Stimulated activated CD8-positive, alpha-beta memory T cell treated with anti-CD3 and anti-CD28 coated beads, Interleukin-12 subunit alpha, Interleukin-12 subunit beta, amount 100 ng/mL, for 4 hours (primary cell): ENCODE results near the gene NAV3.

Experiments
- DNase-seq: peaks from one replicate; pipeline ENCODE4 v3.0.0-alpha.2; 2020; ENCODE audit warnings: low read depth

Gene NAV3

DNA sequence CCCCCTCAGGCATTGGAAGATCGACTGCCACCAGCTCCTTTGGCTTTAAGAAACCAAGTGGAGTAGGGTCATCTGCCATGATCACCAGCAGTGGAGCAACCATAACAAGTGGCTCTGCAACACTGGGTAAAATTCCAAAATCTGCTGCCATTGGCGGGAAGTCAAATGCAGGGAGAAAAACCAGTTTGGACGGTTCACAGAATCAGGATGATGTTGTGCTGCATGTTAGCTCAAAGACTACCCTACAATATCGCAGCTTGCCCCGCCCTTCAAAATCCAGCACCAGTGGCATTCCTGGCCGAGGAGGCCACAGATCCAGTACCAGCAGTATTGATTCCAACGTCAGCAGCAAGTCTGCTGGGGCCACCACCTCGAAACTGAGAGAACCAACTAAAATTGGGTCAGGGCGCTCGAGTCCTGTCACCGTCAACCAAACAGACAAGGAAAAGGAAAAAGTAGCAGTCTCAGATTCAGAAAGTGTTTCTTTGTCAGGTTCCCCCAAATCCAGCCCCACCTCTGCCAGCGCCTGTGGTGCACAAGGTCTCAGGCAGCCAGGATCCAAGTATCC, 288.7 kb downstream of the NAV3 start:
- no peak for DNase-seq

- no peak for DNase-seq
Observed at GRCh38 chr12:78120306-78120705, 289.6 kb downstream of the NAV3 start.

GRCh38 chr12:78120866-78121560, 290.3 kb downstream of the NAV3 start:
- DNase-seq = no peak

GRCh38 chr12:78121969-78122610, 291.4 kb downstream of the NAV3 start:
- no peak for DNase-seq

- DNase-seq = no peak
Observed at GRCh38 chr12:78128211-78128610, 297.5 kb downstream of the NAV3 start.

GRCh38 chr12:78143717-78144116, 313.0 kb downstream of the NAV3 start:
- DNase-seq = no peak

- no peak for DNase-seq
Observed at GRCh38 chr12:78145398-78145797, 314.7 kb downstream of the NAV3 start.

GRCh38 chr12:78146365-78146772, 315.7 kb downstream of the NAV3 start:
- DNase-seq = no peak

DNA sequence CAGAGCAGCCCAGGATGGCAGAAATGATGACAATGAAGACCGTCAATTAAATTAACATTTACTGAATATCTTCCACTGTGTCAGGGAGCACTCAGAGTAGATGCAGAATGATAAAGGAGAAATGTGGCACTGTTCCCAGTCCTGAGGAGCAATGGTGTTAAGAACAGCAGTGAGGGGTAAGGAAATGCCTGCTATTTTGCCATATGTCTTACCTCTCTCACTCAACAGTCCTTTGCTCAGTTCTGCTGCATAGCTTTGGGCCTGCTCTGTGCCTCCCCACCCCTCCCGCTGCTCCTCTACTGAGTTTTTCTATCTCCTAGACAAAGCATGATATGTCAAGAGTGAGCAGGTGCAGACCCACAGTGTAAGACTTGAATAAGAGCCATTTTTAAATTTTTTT, 318.8 kb downstream of the NAV3 start:
- no peak for DNase-seq

GRCh38 chr12:78155546-78155945, 324.9 kb downstream of the NAV3 start:
- no peak for DNase-seq

- DNase-seq = no peak
Observed at GRCh38 chr12:78156751-78157150, 326.1 kb downstream of the NAV3 start.

DNA sequence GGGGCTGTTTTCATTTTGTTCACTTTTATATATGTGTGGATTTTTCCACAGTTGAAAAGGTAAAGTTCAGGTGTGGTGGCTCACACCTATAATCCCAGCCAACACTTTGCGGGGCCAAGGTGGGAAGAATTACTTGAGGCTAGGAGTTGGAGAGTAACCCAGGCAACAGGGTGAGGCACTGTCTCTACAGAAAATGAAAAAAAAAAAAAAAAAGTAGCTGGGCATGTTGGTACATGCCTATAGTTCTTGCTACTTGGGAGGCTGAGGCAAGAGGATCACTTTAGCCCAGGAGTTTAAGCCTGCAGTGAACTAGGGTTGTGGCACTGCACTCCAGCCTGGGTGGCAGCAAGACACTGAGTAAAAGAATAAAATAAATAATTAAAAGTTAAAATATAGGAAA, 326.5 kb downstream of the NAV3 start:
- DNase-seq = no peak

GRCh38 chr12:78164154-78164553, 333.5 kb downstream of the NAV3 start:
- DNase-seq = no peak

DNA sequence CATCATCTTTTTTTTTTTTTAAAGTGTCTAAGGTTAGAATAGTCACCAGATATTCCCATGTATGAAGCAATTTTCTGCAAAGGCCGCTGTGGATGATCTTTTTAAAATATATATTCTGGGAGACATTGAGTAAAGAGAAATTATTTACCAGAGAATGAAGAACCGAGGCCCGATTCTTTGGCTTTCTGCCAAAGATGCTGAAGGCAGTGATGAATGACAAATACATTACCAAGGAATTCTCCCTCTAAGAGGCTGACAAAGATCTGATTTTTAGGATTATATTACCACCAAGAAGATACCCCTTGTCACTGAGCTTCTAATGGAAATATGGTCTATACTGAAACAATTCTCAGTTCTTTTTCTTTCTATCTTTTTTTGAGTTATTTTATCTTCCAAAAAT, 336.8 kb downstream of the NAV3 start:
- no peak for DNase-seq

DNA sequence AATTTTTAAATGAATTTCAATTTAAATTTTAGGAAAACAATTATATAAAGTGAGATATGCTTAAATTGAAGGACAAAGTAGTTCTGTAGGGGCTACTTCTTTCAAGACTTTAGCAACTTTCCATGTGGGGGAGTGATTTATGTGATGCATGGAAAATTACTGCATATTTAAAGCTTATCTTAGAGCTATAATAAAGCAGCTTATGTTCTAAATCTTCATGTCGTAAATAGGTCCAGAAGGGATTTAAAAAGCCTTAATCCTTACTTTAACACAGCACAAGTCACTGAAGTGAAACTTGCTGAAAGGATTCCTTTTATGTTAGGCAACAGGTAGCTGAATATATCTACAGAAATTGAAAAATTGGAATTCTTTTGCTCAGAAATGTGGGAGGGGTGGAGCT, 340.4 kb downstream of the NAV3 start:
- no peak for DNase-seq

DNA sequence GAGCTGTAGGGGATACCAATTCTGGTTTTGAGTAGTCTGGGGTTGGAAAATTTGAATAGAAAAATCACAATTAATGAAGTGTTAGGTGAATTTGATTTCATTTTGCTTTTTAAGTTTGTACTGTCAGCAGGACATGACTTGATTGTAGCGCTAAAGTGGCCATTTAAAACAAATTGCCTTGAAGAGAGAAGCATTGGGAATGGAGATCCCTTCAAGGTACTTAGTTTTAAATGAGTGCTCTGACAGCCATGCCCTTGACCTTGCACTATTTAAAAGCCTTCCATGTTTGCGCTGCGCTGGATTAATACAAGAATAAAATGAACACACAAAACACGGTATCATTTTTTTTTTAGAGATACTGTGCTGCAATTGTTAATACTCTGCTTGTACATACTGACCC, 345.9 kb downstream of the NAV3 start:
- no peak for DNase-seq

DNA sequence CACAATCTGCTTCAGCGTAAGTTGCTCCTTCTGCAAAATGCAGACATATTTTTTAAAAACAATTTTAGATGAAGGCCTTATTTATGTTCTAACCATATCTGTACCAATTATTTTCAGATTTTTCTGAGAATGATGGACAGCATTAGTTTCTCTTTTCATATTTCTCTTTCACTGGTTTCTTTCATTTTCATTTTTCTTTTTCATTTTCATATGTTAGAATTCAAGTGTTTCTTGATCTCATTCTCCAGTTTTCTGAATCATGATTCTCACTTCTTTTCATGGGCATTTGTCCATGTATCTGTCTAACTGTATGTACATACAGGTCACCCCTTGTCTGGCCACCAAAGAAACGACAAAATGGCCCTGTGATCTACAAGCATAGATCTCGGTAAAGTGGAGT, 346.6 kb downstream of the NAV3 start:
- DNase-seq = no peak

- DNase-seq = no peak
Observed at GRCh38 chr12:78179346-78179745, 348.7 kb downstream of the NAV3 start.

GRCh38 chr12:78181544-78182162, 351.0 kb downstream of the NAV3 start:
- no peak for DNase-seq

- no peak for DNase-seq
Observed at GRCh38 chr12:78183824-78184223, 353.1 kb downstream of the NAV3 start.

DNA sequence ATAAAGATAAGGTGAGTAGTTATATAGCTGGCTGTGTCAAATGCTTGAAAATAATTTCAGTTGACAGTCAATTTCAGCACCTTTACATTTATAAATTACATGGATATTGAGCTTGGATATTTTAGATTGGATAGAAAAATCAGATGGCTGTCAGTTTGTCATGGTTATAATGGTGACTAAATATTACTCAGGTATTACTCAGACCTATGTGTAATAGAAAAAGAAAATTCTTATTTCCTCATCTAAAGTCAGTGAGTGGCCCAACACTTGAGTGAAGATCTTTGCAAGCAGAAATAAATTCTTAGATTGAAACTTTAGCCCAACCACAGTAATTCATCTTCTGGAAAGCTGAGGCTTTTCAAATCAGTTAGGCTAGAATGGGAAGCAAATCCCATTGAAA, 354.4 kb downstream of the NAV3 start:
- DNase-seq = no peak

DNA sequence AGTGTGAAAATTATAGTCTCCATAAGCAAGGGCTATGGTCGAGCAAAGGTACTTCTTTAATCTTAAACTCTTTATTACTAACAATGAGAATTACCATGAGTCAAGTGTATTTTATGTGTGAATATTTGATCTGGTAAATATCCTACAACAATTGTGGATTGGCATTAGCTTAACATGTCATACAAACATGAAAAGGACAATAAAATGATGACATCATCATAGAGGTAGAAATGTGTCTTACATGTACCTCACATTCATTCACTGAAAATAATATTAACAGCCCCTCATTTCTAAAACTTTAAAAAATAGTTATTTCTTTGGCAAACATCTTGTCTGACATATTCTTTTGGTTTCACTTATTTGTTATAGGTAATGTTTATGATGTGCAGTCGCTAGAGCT, 355.0 kb downstream of the NAV3 start:
- DNase-seq = no peak

- DNase-seq = no peak
Observed at GRCh38 chr12:78186670-78187069, 356.0 kb downstream of the NAV3 start.
